Stimulated activated CD4-positive, alpha-beta T cell treated with anti-CD3 and anti-CD28 coated beads, Interleukin-2, amount 100 ng/mL, for 24 hours (primary cell): ENCODE results near the gene OPALIN.
"Not testable (repeated sequence)": the region's sequence is repeated elsewhere in the genome, so short reads cannot be mapped to it uniquely, and the experiment has no call there.

Source experiments
- DNase-seq, 2 donors: peaks; one replicate each; pipeline ENCODE4 v3.0.0-alpha.2; 2020

Gene OPALIN

GRCh38 chr10:96334616-96335526, 23.9 kb downstream of the OPALIN start:
- no peak for DNase-seq

DNA sequence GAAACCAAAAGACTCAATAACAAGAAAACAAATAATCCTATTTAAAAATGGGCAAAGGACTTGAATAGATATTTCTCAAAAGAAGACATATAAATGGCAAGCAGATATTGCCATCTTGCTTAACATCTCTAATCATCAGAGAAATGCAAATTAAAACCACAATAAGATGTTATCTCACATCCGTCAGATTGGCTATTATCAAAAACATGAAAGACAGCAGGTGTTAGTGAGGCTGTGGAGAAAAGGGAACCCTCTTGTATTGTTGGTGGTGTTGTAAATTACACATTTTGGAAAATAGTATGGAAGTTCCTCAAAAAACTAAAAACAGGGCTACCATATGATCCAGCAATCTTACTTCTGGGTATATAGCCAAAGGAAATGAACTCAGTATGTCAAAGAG, 25.7 kb downstream of the OPALIN start:
- no peak for DNase-seq

DNA sequence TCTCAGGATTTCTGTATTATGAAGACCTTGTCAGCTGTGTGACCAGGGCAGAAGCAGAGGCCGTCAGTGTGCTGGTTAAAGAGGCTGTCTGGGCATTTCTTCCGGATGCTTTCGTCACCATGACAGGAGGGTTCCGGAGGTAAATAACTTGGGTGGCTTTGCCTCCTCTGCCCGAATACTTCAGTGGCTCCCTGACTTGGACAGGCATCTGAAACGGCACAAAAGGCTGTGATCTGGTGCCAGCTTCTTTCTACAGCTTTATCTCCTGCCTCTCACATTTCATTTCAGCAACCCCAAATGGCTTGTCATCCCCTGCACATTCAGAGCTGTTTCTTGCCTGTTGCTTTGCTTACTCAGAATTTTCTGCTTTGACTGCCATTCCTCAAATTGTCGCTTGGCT, 31.3 kb downstream of the OPALIN start:
- DNase-seq, result no peak

GRCh38 chr10:96325719-96326373, 33.0 kb downstream of the OPALIN start:
- no peak for DNase-seq

DNA sequence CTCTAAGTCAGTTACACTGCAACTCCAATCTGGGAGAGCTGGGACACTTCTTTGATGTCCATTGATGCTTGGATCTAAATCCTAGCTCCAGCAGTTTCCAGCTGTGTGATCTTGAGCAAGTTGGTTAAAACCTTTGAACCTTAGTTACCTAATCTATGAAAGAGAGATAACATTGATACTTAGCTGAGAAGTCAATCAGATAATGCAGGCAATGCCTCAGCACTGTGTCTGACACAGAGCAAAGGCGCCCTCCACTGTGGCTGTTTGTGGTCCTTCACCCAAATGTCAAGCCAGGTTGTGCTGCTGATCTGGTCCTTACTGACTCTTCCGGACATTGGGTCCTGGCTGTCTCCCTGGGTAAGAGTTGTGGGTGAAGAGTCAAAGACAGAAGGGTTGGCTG, 34.4 kb downstream of the OPALIN start:
- no peak for DNase-seq

GRCh38 chr10:96322275-96322674, 36.5 kb downstream of the OPALIN start:
- DNase-seq, result no peak

- no peak for DNase-seq
Measured at GRCh38 chr10:96321822-96322221, 37.0 kb downstream of the OPALIN start.

GRCh38 chr10:96319754-96320474, 38.9 kb downstream of the OPALIN start:
- DNase-seq, result no peak

- DNase-seq, result no peak
Measured at GRCh38 chr10:96317067-96317833, 41.6 kb downstream of the OPALIN start.

- no peak for DNase-seq
Measured at GRCh38 chr10:96313344-96313743, 45.5 kb downstream of the OPALIN start.

DNA sequence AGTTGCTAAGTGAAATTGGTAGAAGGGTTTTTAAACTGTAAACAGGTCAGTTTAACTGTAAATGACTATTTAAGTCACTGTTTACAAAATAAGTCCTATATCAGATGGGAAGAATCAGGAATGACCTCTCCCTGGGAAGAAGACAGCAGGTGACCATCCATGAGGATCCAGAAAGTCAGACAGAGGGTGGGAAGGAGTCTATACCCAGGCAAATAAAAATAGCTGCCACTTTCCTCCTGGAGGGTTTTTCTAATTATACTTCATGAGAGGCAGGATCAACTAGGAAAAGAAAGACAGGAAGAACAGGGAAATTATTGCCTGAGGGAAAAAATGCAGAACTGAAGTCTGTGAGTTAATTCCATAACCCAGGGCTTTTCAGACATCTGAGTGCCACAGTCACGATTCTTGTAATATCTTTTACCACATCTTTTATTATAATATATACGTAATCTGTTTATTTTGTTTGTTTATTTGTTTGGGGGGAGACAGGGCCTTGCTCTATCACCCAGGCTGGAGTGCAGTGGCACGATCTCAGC, 47.6 kb downstream of the OPALIN start:
- no peak for DNase-seq

- no peak for DNase-seq
Measured at GRCh38 chr10:96310321-96310669, 48.5 kb downstream of the OPALIN start.

- no peak for DNase-seq
Measured at GRCh38 chr10:96309628-96310320, 49.0 kb downstream of the OPALIN start.

DNA sequence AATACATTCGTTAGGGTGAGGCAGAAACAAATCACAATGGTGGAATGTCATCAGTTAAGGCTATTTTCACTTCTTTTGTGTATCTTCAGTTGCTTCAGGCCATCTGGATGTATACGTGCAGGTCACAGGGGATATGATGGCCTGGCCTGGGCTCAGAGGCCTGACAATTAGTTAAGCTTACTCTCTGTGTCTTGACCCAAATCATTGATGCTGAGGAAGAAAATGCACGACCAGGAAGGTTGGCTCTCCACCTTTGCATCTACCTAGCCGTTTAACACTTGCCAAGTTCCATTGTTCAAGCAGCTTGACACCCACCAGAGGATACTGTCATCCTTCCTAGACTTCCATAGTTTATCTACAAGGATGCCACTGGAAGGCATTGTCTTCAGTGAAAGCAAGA, 49.9 kb downstream of the OPALIN start:
- DNase-seq, result not testable (repeated sequence)

- DNase-seq, result peak in 1 of 2 donors; percentile 25
Measured at GRCh38 chr10:96306516-96306915, 52.3 kb downstream of the OPALIN start.

DNA sequence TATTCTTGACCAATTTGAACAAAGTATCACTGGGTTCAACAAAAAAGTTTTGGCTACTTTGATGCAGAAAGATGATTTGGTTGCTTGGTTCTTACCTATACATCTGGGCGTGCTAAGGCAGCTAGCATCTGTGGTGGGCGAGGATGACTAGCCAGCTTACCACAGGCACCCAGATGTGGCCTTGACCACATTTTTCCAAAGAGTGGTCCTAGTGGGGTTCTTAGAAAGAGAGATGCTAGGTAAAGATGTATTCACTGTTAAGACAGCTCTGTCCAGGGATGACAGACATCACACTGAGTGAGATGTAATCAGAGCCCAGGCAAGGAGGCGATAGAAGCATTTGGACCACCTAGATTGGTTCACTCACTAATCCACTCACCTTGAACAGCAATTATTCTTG, 53.8 kb downstream of the OPALIN start:
- DNase-seq, result no peak

DNA sequence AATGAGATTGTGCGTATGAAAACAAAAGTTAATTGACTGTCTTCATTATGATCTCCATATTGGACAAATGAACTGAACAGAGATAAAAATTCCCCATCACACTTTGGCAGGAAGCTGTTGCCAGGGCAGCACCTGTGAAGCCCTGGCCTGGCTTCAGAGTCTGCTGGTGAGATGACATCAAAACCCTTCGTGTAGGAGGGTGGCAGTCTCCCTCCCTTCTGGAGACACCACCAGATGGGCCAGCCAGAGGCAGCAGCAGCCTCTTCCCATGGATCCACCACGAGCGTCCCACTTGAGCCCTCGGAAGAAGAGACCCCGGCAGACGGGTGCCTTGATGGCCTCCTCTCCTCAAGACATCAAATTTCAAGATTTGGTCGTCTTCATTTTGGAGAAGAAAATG, 54.6 kb downstream of the OPALIN start, which contains the start of gene DNTT:
Gene DNTT, plus strand, starts transcription at position 205 of the 400 bp plus-strand sequence. Its CDS starts 64 bp downstream, at position 269.
- DNase-seq, result no peak

DNA sequence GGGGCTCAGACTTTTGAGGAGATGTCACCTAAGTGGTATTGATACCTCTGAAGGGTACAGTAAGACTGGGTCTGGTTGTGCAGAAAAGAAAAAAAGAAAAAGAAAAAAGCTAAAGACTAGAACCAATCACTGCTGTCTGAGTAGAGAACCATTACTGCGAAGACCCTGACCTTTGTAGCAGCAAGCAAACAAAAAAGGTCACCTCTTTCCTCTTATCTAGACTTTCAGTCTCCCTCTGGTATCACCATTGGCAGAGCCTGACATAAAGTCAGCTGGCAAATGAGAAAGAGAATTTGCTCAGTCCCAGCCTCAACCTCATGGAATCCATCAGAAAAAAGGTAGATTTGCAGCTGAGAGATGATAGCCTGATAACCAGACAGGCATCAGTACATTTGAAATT, 57.2 kb downstream of the OPALIN start:
- no peak for DNase-seq

DNA sequence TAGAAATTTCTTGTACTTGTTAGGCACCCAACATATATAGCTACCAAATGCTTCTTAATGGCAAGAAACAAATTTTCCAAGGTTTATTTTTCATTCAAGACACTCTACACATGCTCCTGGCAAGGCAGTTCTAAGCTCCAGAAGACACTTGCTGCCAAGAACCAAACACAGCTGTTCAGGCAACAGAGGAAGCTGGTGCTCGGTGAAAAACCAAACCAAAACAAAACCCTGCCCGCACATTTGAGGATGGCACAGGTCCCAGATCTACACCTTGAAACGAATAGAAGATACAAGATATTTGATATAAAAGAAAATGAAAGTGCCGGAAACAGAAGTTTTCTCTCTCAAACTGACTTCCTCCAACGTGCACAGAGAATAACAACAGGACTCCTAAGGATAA, 59.4 kb downstream of the OPALIN start:
- DNase-seq, result no peak

DNA sequence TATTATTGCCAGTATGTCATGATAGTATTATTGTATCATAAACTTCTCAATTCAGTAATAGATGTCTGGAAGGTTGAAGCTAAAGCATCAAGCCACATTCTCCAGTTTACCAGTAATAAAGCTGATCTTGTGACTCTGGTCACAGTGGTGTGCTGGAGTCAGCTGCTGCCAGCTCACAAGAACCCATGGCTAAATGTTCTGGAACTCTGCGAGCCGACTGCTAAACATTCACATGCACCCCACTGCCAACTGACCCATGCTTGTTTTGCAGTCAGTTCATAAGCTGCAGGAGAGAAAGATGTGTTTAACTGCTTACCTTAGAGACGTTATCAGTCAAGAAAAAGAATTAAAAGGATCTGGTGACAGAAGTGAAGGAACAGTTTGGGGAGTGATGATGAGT, 60.4 kb downstream of the OPALIN start:
- no peak for DNase-seq

GRCh38 chr10:96297486-96297885, 61.3 kb downstream of the OPALIN start:
- DNase-seq, result no peak

GRCh38 chr10:96295475-96295874, 63.3 kb downstream of the OPALIN start:
- DNase-seq, result no peak
